Activated naive CD4-positive, alpha-beta T cell treated with anti-CD3 and anti-CD28 coated beads, Interleukin-2, amount 50 U/mL, for 24 hours (primary cell): ENCODE data around the gene KCNH3.
"Not testable (repeated sequence)": the region's sequence is repeated elsewhere in the genome, so short reads cannot be mapped to it uniquely, and the experiment has no call there.

ENCODE experiments used
- H3K27ac Mint-ChIP-seq: one replicate; pipeline ENCODE4 v1.8.0; 2021; ENCODE audit warnings: mild to moderate bottlenecking, mixed read lengths
- H3K27me3 Mint-ChIP-seq: one replicate; pipeline ENCODE4 v1.8.0; 2021; ENCODE audit warnings: mixed read lengths
- H3K36me3 Mint-ChIP-seq: one replicate; pipeline ENCODE4 v1.8.0; 2021; ENCODE audit warnings: mixed read lengths
- H3K4me1 Mint-ChIP-seq: one replicate; pipeline ENCODE4 v1.8.0; 2021; ENCODE audit warnings: mixed read lengths
- H3K4me3 Mint-ChIP-seq: one replicate; pipeline ENCODE4 v1.8.0; 2021; ENCODE audit warnings: mild to moderate bottlenecking, mixed read lengths
- H3K9me3 Mint-ChIP-seq: one replicate; pipeline ENCODE4 v1.8.0; 2021; ENCODE audit warnings: mixed read lengths

KCNH3 gene

DNA sequence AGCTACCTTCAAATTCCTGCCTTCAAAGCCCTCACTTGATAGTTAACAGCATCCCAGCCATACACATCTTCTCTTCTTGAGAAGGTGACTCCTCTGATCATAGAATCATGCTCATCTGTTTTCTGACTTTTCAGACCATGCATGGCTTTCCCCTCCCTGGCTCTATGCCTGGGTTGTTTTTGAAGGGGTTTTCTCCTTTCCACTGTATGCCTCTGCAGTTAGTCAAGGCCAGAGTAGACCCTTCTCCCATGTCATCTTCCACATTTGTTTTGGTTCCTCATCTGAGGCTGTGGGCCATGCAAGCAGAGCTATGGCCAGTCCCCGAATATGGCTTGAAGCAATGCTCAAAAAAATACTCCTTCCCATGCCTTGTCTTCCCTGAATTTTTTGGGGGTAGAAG lies 43.4 kb downstream of the KCNH3 start:
- H3K27me3 Mint-ChIP-seq = no peaks in the 10 kb centered on the region
- H3K4me3 Mint-ChIP-seq = no peak overlapping the region
- H3K4me1 Mint-ChIP-seq = peaks cover 11% of the 10 kb centered on the region
- no peak overlapping the region for H3K27ac Mint-ChIP-seq
- H3K9me3 Mint-ChIP-seq = no peaks in the 10 kb centered on the region
- no peaks in the 10 kb centered on the region for H3K36me3 Mint-ChIP-seq

DNA sequence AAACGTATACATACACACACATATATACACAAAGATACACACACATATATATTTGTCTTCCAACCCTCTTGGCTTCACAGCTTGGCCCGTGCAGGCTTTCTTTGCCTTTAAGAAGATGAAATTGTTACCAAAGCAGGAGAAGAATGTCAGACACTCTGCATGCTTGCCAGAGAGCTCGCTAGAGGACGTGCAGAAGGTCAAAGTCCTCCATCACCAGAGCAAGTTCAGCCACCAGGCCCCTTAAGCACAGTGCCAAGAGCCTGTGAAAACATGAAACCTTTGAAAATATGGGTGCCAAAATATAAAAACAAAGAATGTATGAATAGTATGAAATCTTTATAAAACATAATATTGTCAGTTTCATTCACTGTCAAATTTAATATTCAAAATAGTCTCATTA lies 44.0 kb downstream of the KCNH3 start:
- peaks cover 11% of the 10 kb centered on the region for H3K4me1 Mint-ChIP-seq
- no peak overlapping the region for H3K27ac Mint-ChIP-seq
- H3K36me3 Mint-ChIP-seq = no peaks in the 10 kb centered on the region
- no peaks in the 10 kb centered on the region for H3K27me3 Mint-ChIP-seq
- no peak overlapping the region for H3K4me3 Mint-ChIP-seq
- H3K9me3 Mint-ChIP-seq = no peaks in the 10 kb centered on the region

DNA sequence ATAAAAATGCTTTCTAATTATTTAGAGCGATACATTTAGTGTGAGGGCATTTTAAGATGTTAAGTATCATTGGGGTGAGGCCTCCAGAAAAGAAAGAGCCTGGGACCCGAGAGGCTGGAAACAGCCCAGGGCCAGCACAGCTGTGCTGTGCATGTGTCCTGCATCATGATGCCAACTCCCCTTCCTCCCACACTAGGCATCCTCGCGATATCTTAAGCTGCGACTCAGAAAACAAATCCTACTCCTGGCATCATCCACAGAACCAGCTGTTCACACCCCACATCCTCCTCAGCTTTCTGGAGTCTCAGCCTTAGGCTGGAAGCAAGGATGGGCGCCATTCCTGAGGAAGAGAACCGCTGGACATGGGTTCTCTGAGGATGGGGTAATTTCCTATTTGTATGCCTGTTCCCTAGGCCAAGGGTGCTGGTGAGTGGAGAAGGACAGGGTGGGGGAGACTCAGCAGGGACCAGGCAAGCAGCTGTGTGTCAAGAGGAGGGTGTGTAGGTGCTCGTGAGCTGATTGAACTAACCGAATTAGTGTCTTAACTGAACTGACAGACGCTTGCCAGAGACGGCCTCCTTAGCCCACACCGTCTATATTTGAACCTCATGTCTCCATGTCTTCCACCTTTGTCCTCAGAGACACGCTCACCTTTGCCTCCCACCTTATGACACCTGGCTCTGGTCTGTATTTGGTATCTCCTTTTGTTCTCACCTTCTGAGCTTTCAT lies 44.7 kb downstream of the KCNH3 start:
- Mint-ChIP-seq H3K27me3 (no peaks in the 10 kb centered on the region), H3K27ac (peak overlapping the region; percentile 23), H3K4me3 (no peak overlapping the region), H3K36me3 (no peaks in the 10 kb centered on the region), H3K4me1 (peaks cover 11% of the 10 kb centered on the region), H3K9me3 (no peaks in the 10 kb centered on the region)

DNA sequence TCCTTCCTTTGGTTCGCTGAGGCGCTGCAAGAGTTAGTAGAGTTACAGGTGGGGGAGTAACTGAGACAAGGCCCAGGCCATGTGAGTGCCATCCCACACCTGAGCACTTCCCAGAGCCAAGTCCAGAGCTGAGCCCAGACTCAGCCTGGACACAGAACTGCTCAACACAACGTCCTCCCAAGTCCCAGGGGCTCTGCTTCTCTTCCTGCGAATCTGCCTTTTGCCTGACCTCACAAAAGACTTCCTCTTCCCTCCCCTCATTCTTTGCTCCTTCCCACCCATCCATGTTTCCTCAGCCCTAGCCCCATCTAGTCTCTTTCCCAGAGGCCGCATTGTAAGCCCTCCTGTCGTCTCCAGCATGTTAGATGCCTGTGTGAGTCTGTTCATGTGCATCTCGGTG lies 45.8 kb downstream of the KCNH3 start:
- Mint-ChIP-seq H3K27ac (no peak overlapping the region), H3K36me3 (no peaks in the 10 kb centered on the region), H3K4me1 (peaks cover 11% of the 10 kb centered on the region), H3K27me3 (no peaks in the 10 kb centered on the region), H3K9me3 (no peaks in the 10 kb centered on the region), H3K4me3 (no peak overlapping the region)

- H3K9me3 Mint-ChIP-seq = peaks cover 5% of the 10 kb centered on the region
- H3K4me3 Mint-ChIP-seq = no peak overlapping the region
- H3K4me1 Mint-ChIP-seq = peaks cover 6% of the 10 kb centered on the region
- H3K27ac Mint-ChIP-seq = no peak overlapping the region
- no peaks in the 10 kb centered on the region for H3K27me3 Mint-ChIP-seq
- H3K36me3 Mint-ChIP-seq = peaks cover 5% of the 10 kb centered on the region
Measured at GRCh38 chr12:49585477-49586459, 46.9 kb downstream of the KCNH3 start.

GRCh38 chr12:49587174-49587908 lies 48.5 kb downstream of the KCNH3 start:
- H3K27ac Mint-ChIP-seq = no peak overlapping the region

DNA sequence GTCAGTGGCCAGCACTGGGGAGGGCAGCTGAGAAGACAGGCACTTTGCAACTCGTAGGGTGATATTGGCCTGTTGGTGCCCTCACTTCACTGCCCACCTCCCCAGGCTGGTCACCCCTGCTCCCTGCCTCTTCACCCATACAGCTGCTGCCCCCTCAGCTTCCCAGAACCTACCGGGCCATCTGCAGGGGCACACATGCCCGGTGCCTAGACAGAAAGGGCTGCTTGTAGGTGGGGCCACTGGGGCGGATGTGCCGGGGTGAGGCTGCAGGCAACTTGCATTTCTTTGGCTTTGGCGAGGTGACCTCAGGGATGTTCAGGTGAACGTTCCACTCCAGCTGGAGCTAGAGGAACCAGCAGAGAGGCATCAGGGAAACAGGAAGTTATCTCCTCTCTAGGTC lies 49.5 kb downstream of the KCNH3 start:
- no peaks in the 10 kb centered on the region for H3K27me3 Mint-ChIP-seq
- peaks cover 13% of the 10 kb centered on the region for H3K36me3 Mint-ChIP-seq
- no peaks in the 10 kb centered on the region for H3K4me1 Mint-ChIP-seq
- no peak overlapping the region for H3K4me3 Mint-ChIP-seq
- H3K9me3 Mint-ChIP-seq = peaks cover 5% of the 10 kb centered on the region
- no peak overlapping the region for H3K27ac Mint-ChIP-seq

More at GRCh38 chr12:49587174-49587908, 48.5 kb downstream of the KCNH3 start:
- peaks cover 5% of the 10 kb centered on the region for H3K9me3 Mint-ChIP-seq
- no peaks in the 10 kb centered on the region for H3K4me1 Mint-ChIP-seq
- H3K36me3 Mint-ChIP-seq = peaks cover 11% of the 10 kb centered on the region
- no peak overlapping the region for H3K4me3 Mint-ChIP-seq
- H3K27me3 Mint-ChIP-seq = no peaks in the 10 kb centered on the region

GRCh38 chr12:49588721-49589516 lies 50.1 kb downstream of the KCNH3 start:
- Mint-ChIP-seq H3K4me3 (no peak overlapping the region), H3K27ac (no peak overlapping the region), H3K36me3 (peaks cover 13% of the 10 kb centered on the region), H3K27me3 (no peaks in the 10 kb centered on the region), H3K9me3 (peaks cover 5% of the 10 kb centered on the region), H3K4me1 (no peaks in the 10 kb centered on the region)

GRCh38 chr12:49598527-49598926 lies 59.7 kb downstream of the KCNH3 start:
- no peak overlapping the region for H3K4me3 Mint-ChIP-seq
- no peaks in the 10 kb centered on the region for H3K9me3 Mint-ChIP-seq

DNA sequence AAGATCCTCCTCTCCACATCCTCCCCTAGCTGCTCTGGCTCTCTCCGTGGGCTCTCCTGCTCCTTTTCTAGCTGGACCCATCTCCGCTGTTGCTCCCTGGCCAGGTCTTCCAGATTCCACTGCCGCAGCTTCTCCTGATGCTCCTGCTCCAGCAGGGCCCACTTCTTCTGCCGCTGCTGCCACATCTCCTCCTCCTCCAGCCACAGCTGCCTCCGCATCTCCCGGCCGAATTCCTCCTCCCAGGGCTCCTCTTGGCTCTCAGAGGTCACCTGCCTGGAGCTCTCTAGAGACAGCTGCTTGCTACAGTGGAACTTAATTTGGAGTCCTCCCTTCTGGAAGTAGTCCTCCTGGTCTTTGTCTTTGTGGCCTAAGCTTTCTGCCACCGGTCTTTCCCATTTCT lies 61.1 kb downstream of the KCNH3 start:
- Mint-ChIP-seq H3K27ac (no peak overlapping the region), H3K27me3 (no peaks in the 10 kb centered on the region), H3K4me1 (no peaks in the 10 kb centered on the region), H3K4me3 (no peak overlapping the region), H3K36me3 (no peaks in the 10 kb centered on the region), H3K9me3 (no peaks in the 10 kb centered on the region)

More at GRCh38 chr12:49598527-49598926, 59.7 kb downstream of the KCNH3 start:
- Mint-ChIP-seq H3K27me3 (no peaks in the 10 kb centered on the region), H3K27ac (no peak overlapping the region), H3K4me1 (no peaks in the 10 kb centered on the region), H3K36me3 (no peaks in the 10 kb centered on the region)

DNA sequence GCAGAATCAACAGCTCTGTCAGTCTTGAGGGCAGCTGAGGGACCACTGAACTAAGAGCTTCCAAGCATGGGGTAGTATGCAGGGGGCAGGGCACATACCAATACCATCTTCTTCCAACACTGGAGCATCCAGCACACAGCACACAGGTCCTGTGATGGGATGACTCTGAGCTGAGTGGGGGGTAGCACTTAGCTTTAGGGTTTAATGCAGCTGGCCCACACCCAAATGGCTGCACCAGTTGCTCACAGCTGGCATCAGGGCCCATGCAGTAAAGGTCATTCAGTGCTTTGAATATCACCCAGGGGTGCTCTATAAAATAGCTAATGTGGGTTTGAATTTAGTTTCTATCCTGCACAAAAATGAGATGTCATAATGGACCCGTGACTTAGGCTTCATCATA lies 64.9 kb downstream of the KCNH3 start:
- no peak overlapping the region for H3K4me3 Mint-ChIP-seq
- no peaks in the 10 kb centered on the region for H3K36me3 Mint-ChIP-seq
- H3K27ac Mint-ChIP-seq = no peak overlapping the region
- H3K4me1 Mint-ChIP-seq = no peaks in the 10 kb centered on the region
- H3K9me3 Mint-ChIP-seq = no peaks in the 10 kb centered on the region
- H3K27me3 Mint-ChIP-seq = no peaks in the 10 kb centered on the region

DNA sequence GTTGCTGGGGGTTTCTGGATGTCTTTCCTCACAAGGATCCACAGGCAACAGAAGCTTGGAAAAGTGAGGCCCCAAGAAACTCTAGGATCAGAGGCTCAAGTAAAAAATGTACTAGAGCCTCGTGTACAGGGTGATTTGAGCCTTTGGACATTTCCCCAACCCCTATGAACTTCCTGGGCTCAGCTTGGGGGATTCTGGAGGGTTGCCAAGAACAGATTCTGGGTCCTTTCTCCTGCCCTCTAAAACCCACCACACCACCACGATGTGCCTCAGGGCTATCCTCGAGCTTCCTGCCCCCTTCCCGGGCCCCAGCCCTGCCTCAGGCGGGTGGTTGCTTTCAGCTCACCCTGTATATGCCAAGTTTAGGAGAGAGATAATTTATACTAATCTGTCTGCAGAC lies 66.0 kb downstream of the KCNH3 start:
- H3K4me1 Mint-ChIP-seq = no peaks in the 10 kb centered on the region
- no peak overlapping the region for H3K27ac Mint-ChIP-seq
- no peaks in the 10 kb centered on the region for H3K9me3 Mint-ChIP-seq
- no peaks in the 10 kb centered on the region for H3K36me3 Mint-ChIP-seq
- H3K4me3 Mint-ChIP-seq = no peak overlapping the region
- no peaks in the 10 kb centered on the region for H3K27me3 Mint-ChIP-seq

GRCh38 chr12:49605539-49605938 lies 66.7 kb downstream of the KCNH3 start, which contains the start of gene FAM186B:
FAM186B (minus strand) TSS chr12:49605639; CDS start chr12:49605477, 162 bp downstream.
- H3K36me3 Mint-ChIP-seq, H3K27ac Mint-ChIP-seq, H3K4me3 Mint-ChIP-seq, H3K4me1 Mint-ChIP-seq, H3K9me3 Mint-ChIP-seq, H3K27me3 Mint-ChIP-seq: not testable (repeated sequence)
